OCI-M1 (cell line): ENCODE results near the gene PTPRF.

ENCODE experiments used
- DNase-seq: peaks from one replicate; lab custom pipeline; 2025; lab: John Stamatoyannopoulos, UW

The PTPRF gene

GRCh38 chr1:43552813-43553212 lies 22.1 kb downstream of the PTPRF start:
- DNase-seq, result no peak

GRCh38 chr1:43554444-43554992 lies 23.8 kb downstream of the PTPRF start:
- DNase-seq, result peak; percentile 74

GRCh38 chr1:43556782-43557181 lies 26.1 kb downstream of the PTPRF start:
- DNase-seq, result no peak

- no peak for DNase-seq
These were observed 27.1 kb downstream of the PTPRF start for GRCh38 chr1:43557744-43558245.

GRCh38 chr1:43558346-43558841 lies 27.7 kb downstream of the PTPRF start:
- DNase-seq, result no peak

GRCh38 chr1:43559714-43560113 lies 29.0 kb downstream of the PTPRF start:
- DNase-seq, result no peak

- no peak for DNase-seq
These were observed 29.6 kb downstream of the PTPRF start for GRCh38 chr1:43560286-43560685.

DNA sequence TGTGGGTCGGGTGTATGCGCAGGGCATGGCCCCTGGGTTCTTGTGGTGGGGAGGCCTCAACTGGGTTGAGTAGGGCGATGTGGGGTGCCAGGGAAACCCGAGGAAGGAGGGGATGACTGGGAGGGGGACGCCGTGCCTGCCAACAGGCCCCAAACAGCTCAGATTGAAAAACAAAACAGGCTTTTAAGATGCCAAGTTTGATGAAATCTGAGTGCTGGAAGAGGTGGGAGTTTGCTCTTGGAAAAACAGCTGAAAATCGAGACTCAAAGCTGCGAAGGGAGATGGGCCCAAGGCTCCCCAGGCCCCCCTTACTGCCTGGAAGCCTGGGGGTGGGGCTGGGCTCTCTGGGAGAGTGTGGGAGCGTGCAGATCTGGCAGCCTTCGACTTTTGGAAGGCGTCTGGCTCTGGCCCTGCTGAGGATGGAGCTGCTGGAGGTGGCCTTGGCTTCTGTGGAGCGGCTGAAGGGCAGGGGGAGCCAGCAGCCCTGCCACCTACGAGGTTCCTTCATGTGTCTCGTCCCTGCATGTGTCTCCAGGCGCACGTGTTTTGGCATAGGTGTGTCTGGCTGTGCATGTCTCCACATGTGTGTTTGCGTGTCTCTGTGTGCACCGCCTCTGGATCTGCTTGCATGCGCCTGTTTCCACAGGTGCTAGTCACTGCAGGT lies 33.3 kb downstream of the PTPRF start:
- DNase-seq, result no peak

- no peak for DNase-seq
These were observed 34.1 kb downstream of the PTPRF start for GRCh38 chr1:43564551-43565348.

GRCh38 chr1:43565600-43566360 lies 35.1 kb downstream of the PTPRF start:
- peak; percentile 28 for DNase-seq

GRCh38 chr1:43566382-43567044 lies 35.8 kb downstream of the PTPRF start:
- no peak for DNase-seq

- DNase-seq, result peak; percentile 6
These were observed 38.5 kb downstream of the PTPRF start for GRCh38 chr1:43569175-43569574.

DNA sequence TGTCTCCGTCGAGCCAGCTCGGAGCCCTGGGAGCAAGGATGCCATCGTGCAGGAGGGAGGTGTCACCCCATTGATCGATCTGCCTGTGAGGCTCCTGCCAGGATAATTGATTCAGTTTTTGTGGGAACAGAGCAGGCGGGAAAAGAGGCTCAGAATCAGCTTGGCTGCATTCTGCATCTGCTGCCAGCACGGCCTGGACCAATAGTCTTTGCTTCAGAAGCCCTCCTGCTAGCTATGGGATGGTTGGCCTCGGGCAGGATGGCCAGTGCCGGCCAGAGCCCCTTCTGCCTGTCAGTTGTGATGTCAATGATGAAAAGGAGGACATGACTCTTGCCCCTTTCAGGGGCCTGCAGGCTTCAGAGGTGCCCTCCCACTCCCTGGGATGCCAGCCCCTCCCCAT lies 39.6 kb downstream of the PTPRF start:
- DNase-seq, result no peak

DNA sequence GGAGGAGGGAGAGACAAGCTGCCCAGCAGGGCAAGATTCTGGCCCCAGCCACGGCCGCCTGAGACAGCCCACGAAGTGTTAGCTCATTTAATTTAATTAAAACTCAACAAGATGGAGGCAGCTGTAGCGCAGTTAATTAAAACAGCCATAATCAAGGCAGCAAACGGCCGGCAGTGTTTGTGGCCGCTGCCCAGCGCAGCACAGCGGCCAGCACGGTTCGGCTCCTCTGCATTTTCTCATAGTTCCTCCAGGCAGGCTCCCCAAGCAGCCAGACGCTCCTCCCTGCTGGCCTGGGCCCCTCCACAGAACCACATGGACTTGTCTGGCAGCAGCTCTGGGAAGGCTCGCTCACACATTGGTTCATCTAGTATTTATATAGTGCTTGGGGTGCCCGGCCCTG lies 40.0 kb downstream of the PTPRF start:
- DNase-seq, result no peak

- no peak for DNase-seq
These were observed 41.4 kb downstream of the PTPRF start for GRCh38 chr1:43572084-43572483.

DNA sequence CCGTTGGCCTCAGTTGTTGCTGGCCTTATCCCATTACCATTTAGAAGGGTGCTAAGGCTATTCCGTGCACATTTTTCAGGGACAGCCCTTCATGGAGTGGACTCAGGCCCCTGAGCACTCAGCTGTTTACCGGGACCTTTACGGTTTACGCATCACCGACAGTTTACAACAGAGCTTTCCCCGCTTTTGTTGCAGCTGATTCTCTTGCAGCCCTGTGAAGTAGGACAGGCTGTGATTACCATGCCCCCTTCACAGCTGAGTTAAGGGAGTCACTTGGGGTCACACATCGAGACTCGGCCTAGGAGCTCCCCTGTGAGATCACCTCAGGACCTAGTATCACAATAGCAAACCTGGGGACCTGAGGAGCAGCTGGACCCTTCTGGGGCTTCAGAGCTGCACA lies 41.9 kb downstream of the PTPRF start:
- DNase-seq, result no peak

DNA sequence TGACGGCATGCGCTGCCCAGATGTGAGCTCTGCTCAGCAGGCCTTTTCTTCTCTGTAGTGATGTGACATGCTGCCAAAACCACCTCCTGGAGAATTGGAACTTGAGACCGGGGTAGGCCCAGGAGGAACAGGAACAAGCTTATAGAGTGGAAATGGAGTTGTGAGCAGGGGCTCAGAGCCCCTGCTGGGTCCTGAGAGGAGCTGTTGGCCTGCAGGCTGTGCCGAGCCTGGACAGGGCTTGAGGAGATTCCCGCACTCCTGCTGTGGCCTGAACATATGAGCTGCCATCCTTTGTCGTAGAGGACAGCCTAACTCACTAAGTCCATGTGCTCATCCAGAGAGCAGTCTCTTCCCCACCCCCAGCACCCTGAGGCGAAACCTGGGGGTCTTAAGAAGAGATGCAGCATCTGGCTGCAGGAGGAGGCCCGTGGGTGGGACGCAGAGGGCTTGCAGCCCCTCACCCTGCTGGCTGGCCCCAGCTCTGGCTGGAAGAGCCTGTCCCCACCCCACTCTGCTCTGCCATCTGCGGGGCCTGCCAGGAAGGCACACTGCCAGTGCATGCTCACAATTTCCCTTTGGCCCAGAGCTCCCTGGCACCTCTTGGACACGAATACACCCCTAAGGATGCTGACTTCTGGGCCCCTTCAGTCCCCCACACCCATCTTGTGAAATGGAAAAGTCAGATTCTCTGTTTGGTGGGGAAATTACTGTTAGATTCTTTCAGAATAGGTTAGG lies 42.5 kb downstream of the PTPRF start:
- DNase-seq, result no peak

DNA sequence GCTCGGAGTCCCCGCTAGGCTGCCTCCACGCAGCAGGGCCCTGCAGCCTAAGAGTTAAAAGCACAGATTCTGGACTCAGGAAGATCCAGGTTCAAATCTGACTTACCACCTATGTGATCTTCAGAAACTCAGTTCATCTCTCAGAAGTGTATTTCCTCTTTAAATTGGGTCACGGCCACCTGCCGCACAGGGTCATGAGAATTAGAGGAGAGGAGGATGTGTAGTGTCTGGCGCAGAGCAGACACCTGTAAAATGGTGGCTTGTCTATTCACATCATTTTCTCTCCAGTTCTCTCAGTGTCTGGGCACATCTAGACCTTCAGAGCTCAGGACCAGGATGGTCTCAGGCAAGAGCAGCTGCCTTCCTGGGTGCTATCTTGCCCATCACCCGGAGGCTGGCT lies 45.8 kb downstream of the PTPRF start:
- DNase-seq, result no peak

DNA sequence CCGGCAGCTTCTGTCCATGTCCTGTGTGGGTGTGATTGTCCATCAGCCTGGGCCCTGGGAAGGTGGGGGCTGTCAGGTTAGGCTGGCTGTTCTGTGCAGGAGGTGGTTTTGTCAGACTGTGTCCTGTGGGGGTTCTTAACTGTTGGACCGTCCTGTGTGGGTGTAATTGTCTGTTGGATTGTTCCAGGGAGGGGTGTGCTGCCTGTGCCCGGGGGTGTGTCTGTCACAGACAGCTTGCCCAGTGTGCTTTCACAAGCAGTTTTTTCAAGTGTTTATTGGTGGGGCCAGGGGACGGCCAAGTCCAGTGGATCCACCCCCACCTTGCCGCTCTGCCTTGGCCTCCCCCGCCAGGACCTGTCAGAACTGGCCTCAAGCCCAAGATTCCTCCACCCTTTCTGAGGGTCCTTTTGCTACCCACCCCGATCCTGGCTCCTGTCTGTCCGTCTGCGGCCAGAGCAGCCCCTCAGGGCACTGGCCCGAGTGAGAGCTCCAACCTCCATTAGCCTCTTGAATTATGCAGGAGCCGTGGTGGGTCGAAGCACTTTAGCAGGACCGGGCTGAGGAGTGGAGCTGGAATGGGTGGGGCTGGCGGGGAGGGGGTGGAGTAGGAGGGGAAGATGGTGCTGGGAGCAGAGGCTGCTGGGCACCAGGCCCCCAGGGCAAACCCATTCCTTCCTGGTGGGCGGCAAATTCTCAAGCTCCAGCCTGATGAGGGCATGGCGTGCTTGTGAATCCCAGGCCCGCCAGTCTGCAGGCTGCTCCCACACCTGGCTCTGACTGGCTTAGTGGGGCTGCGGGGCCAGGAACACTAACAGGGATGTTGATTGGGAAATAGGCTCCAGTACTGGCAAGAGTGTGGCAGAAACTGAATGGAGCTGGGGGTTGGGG lies 47.2 kb downstream of the PTPRF start:
- no peak for DNase-seq

DNA sequence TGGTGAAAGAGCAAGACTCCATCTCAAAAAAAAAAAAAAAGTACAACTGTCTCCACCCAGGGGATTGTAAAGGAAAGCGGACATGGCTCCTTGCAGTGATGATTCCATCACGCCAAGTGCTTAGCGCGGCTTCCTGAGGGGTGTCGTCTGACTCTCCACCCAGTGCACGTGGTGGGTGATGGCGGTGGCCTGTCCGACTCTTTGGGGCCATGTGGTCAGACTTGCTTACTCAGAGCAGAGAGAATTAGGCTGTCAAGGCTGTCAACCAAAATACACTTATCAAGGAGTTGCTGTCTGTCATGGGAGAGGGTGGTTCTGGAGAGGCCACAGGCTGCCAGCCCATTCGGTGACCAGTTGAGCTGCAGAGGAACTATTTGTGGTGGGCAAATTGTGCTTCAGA lies 49.4 kb downstream of the PTPRF start:
- no peak for DNase-seq
